A549 (cell line): ENCODE results near the gene PHACTR4. TPM values are rescaled to one million over a fixed set of nuclear protein-coding genes. Genes with fewer than 3 reads are reported as not detected.
"Not testable (repeated sequence)": the region's sequence is repeated elsewhere in the genome, so short reads cannot be mapped to it uniquely, and the experiment has no call there.

Source experiments
- ATAC-seq, 2 experiments: fragments of 200-7000 bp in 1 of 2; fragments of >200 bp in 1 of 2; cut with Nextera tagmentation in 1 of 2; cut with Tn5 transposase in 1 of 2; 3 replicates each; pipeline versions ENCODE4 v1.8.0 to v1.9.1; 2018 to 2020; ENCODE audit warnings: mild to moderate bottlenecking in 1 of 2, moderate library complexity in 1 of 2
- CTCF ChIA-PET: fragments of 300-600 bp; sonication (Branson Sonifier 250); formaldehyde crosslinking; extraction: SDS; loops from one replicate; lab custom pipeline; 2021; ENCODE audit warnings: antibody characterized with exemption, inconsistent platforms; lab: Yijun Ruan, JAX
- POLR2A ChIA-PET: fragments of 350-600 bp; formaldehyde crosslinking; extraction: SDS; loops from one replicate; lab custom pipeline; 2021; ENCODE audit warnings: antibody characterized with exemption, inconsistent platforms; lab: Yijun Ruan, JAX
- DNase-seq, 2 experiments: peaks; one replicate each; pipeline versions ENCODE4 v3.0.0 to v3.0.0-alpha.2; 2011 to 2016; ENCODE audit warnings: low read depth in 1 of 2, low spot score in 1 of 2
- FAIRE-seq: peaks from 2 replicates; lab custom pipeline; 2011; peaks lifted over from hg19 to GRCh38; lab: Jason Lieb, UNC
- H3K27ac ChIP-seq, 2 experiments: fragments of >200 bp; sonication (Bioruptor Twin); formaldehyde crosslinking; 3 replicates each; pipeline ENCODE4 v1.5.1; 2016 to 2017
- H3K4me1 ChIP-seq: fragments of >200 bp; sonication (Bioruptor Twin); formaldehyde crosslinking; 3 replicates; pipeline ENCODE4 v1.6.1; 2016
- H3K4me2 ChIP-seq: fragments of >200 bp; sonication (Bioruptor Twin); formaldehyde crosslinking; 3 replicates; pipeline ENCODE4 v1.6.1; 2016
- H3K4me3 ChIP-seq: fragments of >200 bp; sonication (Bioruptor Twin); formaldehyde crosslinking; 3 replicates; pipeline ENCODE4 v1.5.1; 2016
- H3K9me3 ChIP-seq: fragments of >200 bp; sonication (Bioruptor Twin); formaldehyde crosslinking; 3 replicates; pipeline ENCODE4 v1.6.1; 2016
- CBX8 ChIP-seq: fragments of 200-600 bp; sonication (generic); IDR thresholded peaks from 2 replicates; pipeline ENCODE4 v1.6.1; 2016
- CHD4 ChIP-seq: fragments of 200-600 bp; sonication (generic); IDR thresholded peaks from 2 replicates; pipeline ENCODE4 v1.6.1; 2016; ENCODE audit warnings: antibody characterized with exemption, mild to moderate bottlenecking, borderline replicate concordance
- EP300 ChIP-seq, 2 experiments: fragments of >200 bp; sonication (Bioruptor Twin); formaldehyde crosslinking; IDR thresholded peaks; 2 replicates in 1 of 2; 3 replicates in 1 of 2; pipeline ENCODE4 v1.6.1; 2016 to 2017
- FOSL2 ChIP-seq, 2 experiments: fragments of 450-650 bp in 1 of 2; fragments of >200 bp in 1 of 2; sonication (Bioruptor Twin) in 1 of 2; formaldehyde crosslinking; IDR thresholded peaks; 2 replicates each; pipeline versions ENCODE4 v1.5.0 to v1.6.1; 2016 to 2020; ENCODE audit warnings: mild to moderate bottlenecking in 1 of 2, moderate library complexity in 1 of 2
- JUNB ChIP-seq: fragments of >200 bp; sonication (Bioruptor Twin); formaldehyde crosslinking; IDR thresholded peaks from 2 replicates; pipeline ENCODE4 v1.6.1; 2016
- NPAS2 ChIP-seq: fragments of 250-450 bp; sonication (Bioruptor Pico); IDR thresholded peaks from 2 replicates; pipeline ENCODE4 v1.8.0; 2022; ENCODE audit warnings: mild to moderate bottlenecking, moderate library complexity, borderline replicate concordance
- PHF8 ChIP-seq: fragments of 200-600 bp; sonication (generic); IDR thresholded peaks from 2 replicates; pipeline ENCODE4 v1.6.1; 2016; ENCODE audit warnings: low read depth, mild to moderate bottlenecking, antibody characterized with exemption, moderate library complexity, borderline replicate concordance
- POLR2A ChIP-seq: IDR thresholded peaks from 2 replicates; pipeline ENCODE4 v1.6.1; 2012; ENCODE audit warnings: mild to moderate bottlenecking, low read length
- POLR2AphosphoS2 ChIP-seq: conservative IDR thresholded peaks from 2 replicates; pipeline ENCODE4 v1.6.1; 2012; ENCODE audit warnings: low read length, improper control_type of control experiment, inconsistent platforms
- RCOR1 ChIP-seq: fragments of 150-350 bp; IDR thresholded peaks from 2 replicates; pipeline ENCODE4 v1.6.1; 2014; ENCODE audit warnings: antibody characterized with exemption, low read length, low read depth
- RNF2 ChIP-seq: fragments of 200-600 bp; sonication (generic); IDR thresholded peaks from 2 replicates; pipeline ENCODE4 v1.6.1; 2016; ENCODE audit warnings: low read depth, mild to moderate bottlenecking, antibody characterized with exemption, moderate library complexity, borderline replicate concordance
- ZFP36 ChIP-seq: fragments of 450-650 bp; IDR thresholded peaks from 2 replicates; pipeline ENCODE4 v1.6.1; 2014; ENCODE audit warnings: borderline replicate concordance; ENCODE audit not compliant: partially characterized antibody
- WGBS: methylation state at CpG from one replicate; pipeline ENCODE4 v1.1.6; 2017; ENCODE audit errors: missing lambda C conversion rate; 5-methylcytosine and 5-hydroxymethylcytosine counted together
- polyA plus RNA-seq, 4 experiments: library from polyadenylated mRNA; depleted of rRNA in 3 of 4; stranded (reverse); fragments of >200 nt; fragmentation: RNase III in 1 of 4; extraction: RNeasy Plus Mini Kit Qiagen cat#74134 plus additional on column Dnase treatment in 1 of 4; gene quantifications; 2 replicates in 3 of 4; 3 replicates in 1 of 4; pipeline ENCODE4 v1.2.3, GENCODE V29; 2011 to 2017
- TF ChIP-seq, protein P1 (sequence below): fragments of 250-450 bp; sonication (Bioruptor Pico); IDR thresholded peaks from 2 replicates; pipeline ENCODE4 v1.5.0; 2020; ENCODE audit warnings: low read depth, mild to moderate bottlenecking, moderate library complexity
- TF ChIP-seq, protein P2 (sequence below): fragments of 250-450 bp; sonication (Bioruptor Pico); IDR thresholded peaks from 2 replicates; pipeline ENCODE4 v1.5.0; 2021; ENCODE audit warnings: mild to moderate bottlenecking, moderate library complexity, borderline replicate concordance
- TF ChIP-seq, protein P3 (sequence below): IDR thresholded peaks from 2 replicates; pipeline ENCODE4 v1.6.1; 2012

PHACTR4 gene
- polyA plus RNA-seq, 2 of the 4 experiments (the other 2 are of a cell fraction) = 17.4 to 25.0 TPM

DNA sequence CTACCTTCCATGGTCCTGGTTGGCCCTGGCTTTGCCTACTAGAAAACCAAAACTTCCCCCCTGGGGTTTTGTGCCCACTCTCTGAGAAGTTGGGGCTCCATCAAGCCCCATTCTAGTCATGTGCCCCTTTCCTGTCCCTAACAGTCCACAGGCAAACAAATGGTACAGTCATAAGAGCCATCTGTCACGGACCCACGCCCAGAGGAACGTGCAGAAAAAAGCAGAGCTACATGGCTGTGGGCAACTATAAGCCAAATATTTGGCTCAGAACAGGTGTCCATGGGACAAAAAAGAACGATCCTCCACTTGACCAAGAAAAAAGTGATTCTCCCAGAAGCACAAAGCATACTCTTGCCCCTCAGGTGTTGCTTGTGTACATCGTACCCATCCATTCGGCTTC is 168.7 kb downstream of the PHACTR4 start:
- CTCF ChIA-PET = interaction anchor here (0.7 to 1.1 kb wide), 3 partner anchors 9 to 65 kb away, joined by 3 to 5 read pairs (median 3); no protein-coding TSS in a partner anchor
- ATAC-seq (no peak), DNase-seq (no peak), FAIRE-seq (no peak)
- WGBS = 83% methylated on average over 6 of the region's 6 CpGs
- Histone ChIP-seq H3K4me1 (no peaks in the 10 kb centered on the region), H3K4me3 (no peak overlapping the region), H3K9me3 (no peaks in the 10 kb centered on the region), H3K4me2 (no peak overlapping the region), H3K27ac (no peak overlapping the region)
- TF ChIP-seq CBX8 (no peak), ZFP36 (no peak), CHD4 (no peak)
- POLR2A ChIA-PET = no interaction called here

DNA sequence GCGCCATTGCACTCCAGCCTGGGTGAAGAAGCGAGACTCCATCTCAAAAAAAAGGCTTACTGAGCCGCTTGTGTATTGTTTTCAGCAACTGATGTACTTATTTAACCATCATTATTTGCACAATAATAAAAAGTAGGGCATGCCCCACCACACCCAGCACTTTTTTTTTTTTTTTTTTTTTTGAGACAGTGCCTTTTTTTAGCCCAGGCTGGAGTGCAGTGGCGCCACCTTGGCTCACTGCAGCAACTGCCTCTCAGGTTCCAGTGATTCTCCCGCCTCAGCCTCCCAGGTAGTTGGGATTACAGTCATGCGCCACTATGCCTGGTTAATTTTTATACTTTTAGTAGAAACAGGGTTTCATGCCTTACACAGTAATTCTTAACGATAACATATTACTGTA is 171.1 kb downstream of the PHACTR4 start:
- no peaks in the 10 kb centered on the region for H3K9me3 ChIP-seq
- FAIRE-seq = no peak
- TF ChIP-seq, protein P1, sequence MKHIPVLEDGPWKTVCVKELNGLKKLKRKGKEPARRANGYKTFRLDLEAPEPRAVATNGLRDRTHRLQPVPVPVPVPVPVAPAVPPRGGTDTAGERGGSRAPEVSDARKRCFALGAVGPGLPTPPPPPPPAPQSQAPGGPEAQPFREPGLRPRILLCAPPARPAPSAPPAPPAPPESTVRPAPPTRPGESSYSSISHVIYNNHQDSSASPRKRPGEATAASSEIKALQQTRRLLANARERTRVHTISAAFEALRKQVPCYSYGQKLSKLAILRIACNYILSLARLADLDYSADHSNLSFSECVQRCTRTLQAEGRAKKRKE = no peak
- TF ChIP-seq, protein P2, sequence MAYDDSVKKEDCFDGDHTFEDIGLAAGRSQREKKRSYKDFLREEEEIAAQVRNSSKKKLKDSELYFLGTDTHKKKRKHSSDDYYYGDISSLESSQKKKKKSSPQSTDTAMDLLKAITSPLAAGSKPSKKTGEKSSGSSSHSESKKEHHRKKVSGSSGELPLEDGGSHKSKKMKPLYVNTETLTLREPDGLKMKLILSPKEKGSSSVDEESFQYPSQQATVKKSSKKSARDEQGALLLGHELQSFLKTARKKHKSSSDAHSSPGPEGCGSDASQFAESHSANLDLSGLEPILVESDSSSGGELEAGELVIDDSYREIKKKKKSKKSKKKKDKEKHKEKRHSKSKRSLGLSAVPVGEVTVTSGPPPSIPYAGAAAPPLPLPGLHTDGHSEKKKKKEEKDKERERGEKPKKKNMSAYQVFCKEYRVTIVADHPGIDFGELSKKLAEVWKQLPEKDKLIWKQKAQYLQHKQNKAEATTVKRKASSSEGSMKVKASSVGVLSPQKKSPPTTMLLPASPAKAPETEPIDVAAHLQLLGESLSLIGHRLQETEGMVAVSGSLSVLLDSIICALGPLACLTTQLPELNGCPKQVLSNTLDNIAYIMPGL (CRISPR knock-in tag) = no peak
- TF ChIP-seq RNF2 (no peak), POLR2AphosphoS2 (no peak), EP300 (IDR thresholded peaks at IDR 0.05) (no peak), PHF8 (no peak), NPAS2 (no peak), POLR2A (no peak), JUNB (no peak)
- TF ChIP-seq, protein P3, sequence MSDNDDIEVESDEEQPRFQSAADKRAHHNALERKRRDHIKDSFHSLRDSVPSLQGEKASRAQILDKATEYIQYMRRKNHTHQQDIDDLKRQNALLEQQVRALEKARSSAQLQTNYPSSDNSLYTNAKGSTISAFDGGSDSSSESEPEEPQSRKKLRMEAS = no peak
- TF ChIP-seq, all 56 proteins: peak for 0
- Histone ChIP-seq H3K27ac (no peak overlapping the region), H3K4me1 (no peaks in the 10 kb centered on the region), H3K4me2 (no peak overlapping the region), H3K4me3 (no peak overlapping the region)
- WGBS = 83% methylated on average over 7 of the region's 7 CpGs
- DNase-seq (no peak), ATAC-seq (no peak)
- CTCF ChIA-PET = interaction anchor here (0.6 to 0.7 kb wide), 3 partner anchors 8 to 494 kb away, joined by 3 to 4 read pairs (median 3); no protein-coding TSS in a partner anchor
- POLR2A ChIA-PET = no interaction called here

DNA sequence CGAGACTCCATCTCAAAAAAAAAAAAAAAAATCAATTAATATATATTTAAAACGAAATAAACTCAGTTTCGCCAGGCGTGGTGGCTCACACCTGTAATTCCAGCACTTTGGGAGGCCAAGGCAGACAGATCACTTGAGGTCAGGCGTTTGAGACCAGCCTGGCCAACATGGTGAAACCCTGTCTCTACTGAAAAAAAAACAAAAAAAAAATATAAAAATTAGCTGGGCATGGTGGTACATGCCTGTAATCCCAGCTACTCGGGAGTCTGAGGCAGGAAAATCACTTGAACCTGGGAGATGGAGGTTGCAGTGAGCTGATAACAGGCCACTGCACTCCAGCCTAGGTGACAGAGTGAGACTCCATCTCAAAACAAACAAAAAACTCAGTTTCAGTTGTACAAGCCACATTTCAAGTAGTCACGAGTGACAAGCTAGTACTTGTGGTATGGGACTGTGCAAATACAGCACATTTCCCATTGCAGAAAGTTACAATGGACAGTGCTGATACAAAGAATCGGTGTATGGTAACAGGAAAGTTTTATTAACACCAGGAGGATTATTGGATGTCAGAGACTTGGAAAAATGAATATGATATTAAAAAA is 172.0 kb downstream of the PHACTR4 start:
- ATAC-seq, DNase-seq, H3K4me1 ChIP-seq, H3K4me3 ChIP-seq, H3K27ac ChIP-seq, H3K9me3 ChIP-seq, POLR2A ChIA-PET, H3K4me2 ChIP-seq, FAIRE-seq: not testable (repeated sequence)
- WGBS = 90% methylated on average over 8 of the region's 8 CpGs
- CTCF ChIA-PET = interaction anchor here (0.6 to 1.2 kb wide), 6 partner anchors 7 to 493 kb away, joined by 3 to 6 read pairs (median 4); no protein-coding TSS in a partner anchor

DNA sequence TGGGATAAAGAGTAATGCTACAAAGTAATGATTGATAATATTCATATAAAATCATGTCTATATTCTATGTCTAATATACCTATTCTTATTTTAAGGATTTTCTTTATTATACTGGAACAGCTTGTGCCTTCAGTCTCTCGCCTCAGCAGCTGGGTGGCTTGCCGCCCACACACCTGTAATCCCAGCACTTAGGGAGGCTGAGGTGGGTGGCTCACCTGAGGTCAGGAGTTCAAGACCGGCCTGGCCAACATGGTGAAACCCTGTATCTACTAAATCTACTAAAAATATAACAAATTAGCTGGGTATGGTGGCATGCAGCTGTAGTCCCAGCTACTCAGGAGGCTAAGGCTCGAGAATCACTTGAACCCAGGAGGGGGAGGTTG is 175.7 kb downstream of the PHACTR4 start:
- no peak for DNase-seq
- no peak for FAIRE-seq
- H3K4me2 ChIP-seq = no peak overlapping the region
- POLR2A ChIA-PET = no interaction called here
- WGBS = 98% methylated on average over 4 of the region's 4 CpGs
- no peaks in the 10 kb centered on the region for H3K9me3 ChIP-seq
- CTCF ChIA-PET = no interaction called here
- H3K27ac ChIP-seq = no peak overlapping the region
- no peaks in the 10 kb centered on the region for H3K4me1 ChIP-seq
- TF ChIP-seq RCOR1 = no peak
- no peak for TF ChIP-seq FOSL2 (IDR thresholded peaks at IDR 0.05)
- TF ChIP-seq FOSL2 (CRISPR knock-in tag; IDR thresholded peaks at IDR 0.05) = no peak
- H3K4me3 ChIP-seq = no peak overlapping the region
- no peak for ATAC-seq
